ENCODE measurements around the gene CD4. TPM values are rescaled to one million over a fixed set of nuclear protein-coding genes. Genes with fewer than 3 reads are reported as not detected.

Gene CD4
- total and polyA plus RNA-seq, 4 donors, result 15.9 to 44.8 (median 32.0) TPM

DNA sequence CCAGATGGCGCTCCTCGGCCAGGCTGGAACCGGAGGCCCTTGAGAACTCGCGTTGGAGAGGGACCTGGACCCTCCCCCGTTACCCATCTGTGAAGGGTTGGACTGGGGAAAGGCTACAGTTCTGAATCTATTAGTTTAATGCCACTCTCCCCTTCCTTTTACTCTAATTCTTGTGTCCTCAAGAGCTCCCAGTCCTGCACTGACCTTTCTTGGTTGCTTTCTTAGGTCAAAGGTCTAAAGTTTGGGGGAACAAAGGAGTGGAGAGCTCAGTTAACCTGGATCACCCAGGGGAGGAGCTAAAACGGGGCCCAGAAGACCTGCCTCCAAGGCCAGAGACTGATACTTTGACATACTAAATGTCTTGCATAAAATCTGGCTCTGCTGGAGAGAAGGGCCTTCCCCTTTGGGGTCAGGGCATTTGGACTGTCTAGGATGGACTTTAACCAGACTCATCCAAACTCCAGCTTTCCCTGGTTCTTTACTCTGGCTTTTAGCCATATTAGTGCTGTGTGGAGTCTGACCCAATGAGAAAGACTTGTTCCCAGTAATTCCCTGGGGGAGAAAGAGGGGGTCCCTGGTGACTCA, 35.5 kb upstream of the CD4 start (continued):
- TF ChIP-seq, protein P1, sequence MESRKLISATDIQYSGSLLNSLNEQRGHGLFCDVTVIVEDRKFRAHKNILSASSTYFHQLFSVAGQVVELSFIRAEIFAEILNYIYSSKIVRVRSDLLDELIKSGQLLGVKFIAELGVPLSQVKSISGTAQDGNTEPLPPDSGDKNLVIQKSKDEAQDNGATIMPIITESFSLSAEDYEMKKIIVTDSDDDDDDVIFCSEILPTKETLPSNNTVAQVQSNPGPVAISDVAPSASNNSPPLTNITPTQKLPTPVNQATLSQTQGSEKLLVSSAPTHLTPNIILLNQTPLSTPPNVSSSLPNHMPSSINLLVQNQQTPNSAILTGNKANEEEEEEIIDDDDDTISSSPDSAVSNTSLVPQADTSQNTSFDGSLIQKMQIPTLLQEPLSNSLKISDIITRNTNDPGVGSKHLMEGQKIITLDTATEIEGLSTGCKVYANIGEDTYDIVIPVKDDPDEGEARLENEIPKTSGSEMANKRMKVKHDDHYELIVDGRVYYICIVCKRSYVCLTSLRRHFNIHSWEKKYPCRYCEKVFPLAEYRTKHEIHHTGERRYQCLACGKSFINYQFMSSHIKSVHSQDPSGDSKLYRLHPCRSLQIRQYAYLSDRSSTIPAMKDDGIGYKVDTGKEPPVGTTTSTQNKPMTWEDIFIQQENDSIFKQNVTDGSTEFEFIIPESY (IDR thresholded peaks at IDR 0.05), result peak; percentile 81
- TF ChIP-seq GABPA (IDR thresholded peaks at IDR 0.05 in 1 of 2, conservative IDR thresholded peaks at IDR 0.05 in 1 of 2) (peak in 1 of 2 donors; percentile 32), FOXA1 (IDR thresholded peaks at IDR 0.05) (peak; percentile 73), FOXA2 (IDR thresholded peaks at IDR 0.05) (peak; percentile 72), YY1 (IDR thresholded peaks at IDR 0.05) (peak; percentile 11), HNF4A (conservative IDR thresholded peaks at IDR 0.05) (peak; percentile 99 to 100), JUND (IDR thresholded peaks at IDR 0.05) (peak; percentile 73 to 75), EGR1 (IDR thresholded peaks at IDR 0.05; ENCODE audit: low read depth in 2 of 2) (no peak), SP1 (IDR thresholded peaks at IDR 0.05) (peak; percentile 94)

DNA sequence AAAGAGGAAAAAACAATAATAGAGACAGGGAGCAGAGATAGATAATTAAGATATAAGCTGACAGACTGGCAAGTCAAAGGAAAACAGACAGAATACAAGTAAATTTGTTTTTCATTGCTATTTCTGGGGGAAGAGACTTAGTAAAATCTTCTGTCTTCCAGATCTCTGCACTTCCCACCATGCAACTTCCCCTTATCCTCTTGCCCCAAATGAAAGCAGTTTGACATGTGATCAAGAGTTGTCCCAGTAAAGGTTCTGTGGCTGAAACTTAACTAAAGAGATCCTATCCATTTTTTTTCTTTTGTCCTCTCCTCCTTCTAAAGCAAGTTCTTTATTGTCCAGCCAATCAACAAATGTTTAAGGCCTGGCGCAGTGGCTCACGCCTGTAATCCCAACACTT, 34.9 kb upstream of the CD4 start:
- DNase-seq (ENCODE audit: low spot score), result no peak
- 96% methylated on average over 2 of the region's 2 CpGs for WGBS
- H3K9ac ChIP-seq (ENCODE audit: low read depth in 1 of 2, low read length in 2 of 2), result peak overlapping the region in 1 of 2 donors; percentile 77

DNA sequence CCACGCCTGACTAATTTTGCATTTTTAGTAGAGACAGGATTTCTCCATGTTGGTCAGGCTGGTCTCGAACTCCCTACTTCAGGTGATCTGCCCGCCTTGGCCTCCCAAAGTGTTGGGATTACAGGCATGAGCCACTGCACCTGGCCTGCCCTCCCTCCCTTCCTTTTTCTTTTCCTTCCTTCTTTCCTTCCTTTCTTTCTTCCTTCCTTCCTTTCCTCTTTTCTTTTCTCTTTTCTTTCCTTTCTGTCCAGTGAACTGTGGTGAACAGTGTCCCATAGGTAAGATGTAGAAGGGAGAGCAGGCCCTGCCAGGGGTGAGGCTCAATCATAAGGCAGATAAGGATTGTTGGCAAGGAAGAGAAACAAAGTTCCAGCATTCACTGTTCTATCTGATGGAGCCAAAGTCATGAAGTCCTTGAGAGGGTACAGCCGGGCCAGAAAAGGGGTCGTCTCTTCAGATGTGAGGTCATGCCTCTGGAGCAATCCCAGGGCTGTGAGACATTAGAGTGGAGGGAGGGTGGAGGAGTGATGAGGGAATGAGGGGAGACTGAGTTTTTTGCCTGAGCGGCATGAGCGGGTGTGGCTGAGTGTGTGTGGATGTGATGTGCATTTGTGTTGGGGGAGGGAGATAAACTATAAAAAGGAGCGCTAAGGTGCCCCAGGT, 32.2 kb upstream of the CD4 start:
- TF ChIP-seq HNF4A (conservative IDR thresholded peaks at IDR 0.05) (no peak), NR2F2 (IDR thresholded peaks at IDR 0.05) (no peak), HNF4G (IDR thresholded peaks at IDR 0.05) (no peak)
- WGBS, result 88% methylated on average over 8 of the region's 8 CpGs
- DNase-seq (ENCODE audit: low spot score), result no peak

More for the DNA sequence above, 34.9 kb upstream of the CD4 start:
- Histone ChIP-seq H3K27me3 (ENCODE audit: control insufficient read depth in 4 of 4, insufficient read depth in 4 of 4, low read length in 3 of 4) (no peaks in the 10 kb centered on the region), H3K27ac (ENCODE audit: low read depth in 1 of 2, low read length in 2 of 2) (peak overlapping the region; percentile 99), H3K36me3 (ENCODE audit: control insufficient read depth in 4 of 4, insufficient read depth in 3 of 4, low read depth in 1 of 4, low read length in 3 of 4) (peaks cover 8 to 15% (median 13%) of the 10 kb centered on the region in 4 donors), H3K9me3 (ENCODE audit: control insufficient read depth in 4 of 4, low read length in 3 of 4) (no peaks in the 10 kb centered on the region), H3K4me3 (ENCODE audit: low read depth in 1 of 3, low read length in 3 of 3) (no peak overlapping the region), H3K4me1 (ENCODE audit: control insufficient read depth in 4 of 4, insufficient read depth in 4 of 4, low read length in 3 of 4) (peaks cover 0 to 27% (median 20%) of the 10 kb centered on the region in 4 donors)
- TF ChIP-seq FOXA1 (IDR thresholded peaks at IDR 0.05) (no peak), RAD21 (IDR thresholded peaks at IDR 0.05) (no peak), HNF4A (conservative IDR thresholded peaks at IDR 0.05) (no peak)

DNA sequence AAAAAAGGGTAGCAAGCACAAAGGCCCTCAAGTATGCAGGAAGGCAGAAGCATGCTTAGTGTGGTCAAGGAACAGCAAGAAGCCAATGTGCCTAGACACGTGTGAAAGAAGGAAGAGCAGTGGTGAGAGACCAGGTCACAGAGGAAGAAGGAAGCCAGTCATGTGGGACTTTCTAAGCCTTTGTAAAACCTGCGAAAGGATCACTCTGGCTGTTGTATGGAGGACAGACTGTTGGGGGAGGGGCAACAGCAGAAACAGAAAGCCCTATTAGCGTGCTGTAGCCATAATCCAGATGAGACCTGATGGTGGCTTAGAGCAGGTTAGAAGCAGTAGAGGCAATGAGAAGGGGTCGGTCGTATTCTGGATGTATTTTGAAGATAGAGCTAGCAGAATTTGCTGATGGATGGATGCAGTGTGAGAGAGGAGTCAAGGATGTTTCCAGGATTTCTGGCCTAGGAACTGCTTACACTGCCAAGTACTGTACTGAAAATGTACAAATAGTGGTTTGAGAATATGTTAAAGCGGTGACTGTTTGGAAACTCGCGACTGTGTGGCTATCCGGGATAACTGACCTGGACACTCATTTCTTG, 30.7 kb upstream of the CD4 start:
- no peak overlapping the region for H3K4me3 ChIP-seq (ENCODE audit: low read depth in 1 of 3, low read length in 3 of 3)
- 90% methylated on average over 9 of the region's 9 CpGs for WGBS
- no peaks in the 10 kb centered on the region for H3K36me3 ChIP-seq (ENCODE audit: control insufficient read depth in 4 of 4, insufficient read depth in 3 of 4, low read depth in 1 of 4, low read length in 3 of 4)
- no peaks in the 10 kb centered on the region for H3K27me3 ChIP-seq (ENCODE audit: control insufficient read depth in 4 of 4, insufficient read depth in 4 of 4, low read length in 3 of 4)
- H3K27ac ChIP-seq (ENCODE audit: low read depth in 1 of 2, low read length in 2 of 2), result no peak overlapping the region
- H3K9me3 ChIP-seq (ENCODE audit: control insufficient read depth in 4 of 4, low read length in 3 of 4), result no peaks in the 10 kb centered on the region
- no peak overlapping the region for H3K9ac ChIP-seq (ENCODE audit: low read depth in 1 of 2, low read length in 2 of 2)
- H3K4me1 ChIP-seq (ENCODE audit: control insufficient read depth in 4 of 4, insufficient read depth in 4 of 4, low read length in 3 of 4), result peaks cover 0 to 34% (median 26%) of the 10 kb centered on the region in 4 donors
- no peak for DNase-seq (ENCODE audit: low spot score)
- TF ChIP-seq, protein P2, sequence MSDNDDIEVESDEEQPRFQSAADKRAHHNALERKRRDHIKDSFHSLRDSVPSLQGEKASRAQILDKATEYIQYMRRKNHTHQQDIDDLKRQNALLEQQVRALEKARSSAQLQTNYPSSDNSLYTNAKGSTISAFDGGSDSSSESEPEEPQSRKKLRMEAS (IDR thresholded peaks at IDR 0.05), result no peak
- TF ChIP-seq, protein P3, sequence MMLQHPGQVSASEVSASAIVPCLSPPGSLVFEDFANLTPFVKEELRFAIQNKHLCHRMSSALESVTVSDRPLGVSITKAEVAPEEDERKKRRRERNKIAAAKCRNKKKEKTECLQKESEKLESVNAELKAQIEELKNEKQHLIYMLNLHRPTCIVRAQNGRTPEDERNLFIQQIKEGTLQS (IDR thresholded peaks at IDR 0.05), result no peak
- TF ChIP-seq RAD21 (IDR thresholded peaks at IDR 0.05), result no peak
- no peak for TF ChIP-seq HNF4G (IDR thresholded peaks at IDR 0.05)
- TF ChIP-seq, protein P4, sequence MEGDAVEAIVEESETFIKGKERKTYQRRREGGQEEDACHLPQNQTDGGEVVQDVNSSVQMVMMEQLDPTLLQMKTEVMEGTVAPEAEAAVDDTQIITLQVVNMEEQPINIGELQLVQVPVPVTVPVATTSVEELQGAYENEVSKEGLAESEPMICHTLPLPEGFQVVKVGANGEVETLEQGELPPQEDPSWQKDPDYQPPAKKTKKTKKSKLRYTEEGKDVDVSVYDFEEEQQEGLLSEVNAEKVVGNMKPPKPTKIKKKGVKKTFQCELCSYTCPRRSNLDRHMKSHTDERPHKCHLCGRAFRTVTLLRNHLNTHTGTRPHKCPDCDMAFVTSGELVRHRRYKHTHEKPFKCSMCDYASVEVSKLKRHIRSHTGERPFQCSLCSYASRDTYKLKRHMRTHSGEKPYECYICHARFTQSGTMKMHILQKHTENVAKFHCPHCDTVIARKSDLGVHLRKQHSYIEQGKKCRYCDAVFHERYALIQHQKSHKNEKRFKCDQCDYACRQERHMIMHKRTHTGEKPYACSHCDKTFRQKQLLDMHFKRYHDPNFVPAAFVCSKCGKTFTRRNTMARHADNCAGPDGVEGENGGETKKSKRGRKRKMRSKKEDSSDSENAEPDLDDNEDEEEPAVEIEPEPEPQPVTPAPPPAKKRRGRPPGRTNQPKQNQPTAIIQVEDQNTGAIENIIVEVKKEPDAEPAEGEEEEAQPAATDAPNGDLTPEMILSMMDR (IDR thresholded peaks at IDR 0.05; ENCODE audit: low read depth, low read length, missing input control), result no peak
- TF ChIP-seq HNF4A (conservative IDR thresholded peaks at IDR 0.05), result no peak
- TF ChIP-seq NR2F2 (IDR thresholded peaks at IDR 0.05), result no peak
- TF ChIP-seq FOXA1 (IDR thresholded peaks at IDR 0.05), result no peak

More for the DNA sequence above, 32.2 kb upstream of the CD4 start:
- Histone ChIP-seq H3K9me3 (ENCODE audit: control insufficient read depth in 4 of 4, low read length in 3 of 4) (no peaks in the 10 kb centered on the region), H3K4me1 (ENCODE audit: control insufficient read depth in 4 of 4, insufficient read depth in 4 of 4, low read length in 3 of 4) (peaks cover 0 to 28% (median 22%) of the 10 kb centered on the region in 4 donors), H3K27ac (ENCODE audit: low read depth in 1 of 2, low read length in 2 of 2) (no peak overlapping the region), H3K36me3 (ENCODE audit: control insufficient read depth in 4 of 4, insufficient read depth in 3 of 4, low read depth in 1 of 4, low read length in 3 of 4) (no peaks in the 10 kb centered on the region), H3K9ac (ENCODE audit: low read depth in 1 of 2, low read length in 2 of 2) (no peak overlapping the region), H3K27me3 (ENCODE audit: control insufficient read depth in 4 of 4, insufficient read depth in 4 of 4, low read length in 3 of 4) (no peaks in the 10 kb centered on the region), H3K4me3 (ENCODE audit: low read depth in 1 of 3, low read length in 3 of 3) (no peak overlapping the region)

Measured in liver (tissue), 9 donors.